ENCODE data around the gene BMERB1.
"Not testable (repeated sequence)": the region's sequence is repeated elsewhere in the genome, so short reads cannot be mapped to it uniquely, and the experiment has no call there.

The BMERB1 gene

GRCh38 chr16:15464401-15465186 is 30.2 kb downstream of the BMERB1 start:
- DNase-seq: no peak

- DNase-seq: no peak
Observed at GRCh38 chr16:15466131-15466530, 31.7 kb downstream of the BMERB1 start.

- DNase-seq: no peak
Observed at GRCh38 chr16:15466886-15467781, 32.7 kb downstream of the BMERB1 start.

- DNase-seq: not testable (repeated sequence)
Observed at GRCh38 chr16:15476971-15477370, 42.6 kb downstream of the BMERB1 start.

- DNase-seq: no peak
Observed at GRCh38 chr16:15477802-15478201, 43.4 kb downstream of the BMERB1 start.

GRCh38 chr16:15482068-15482747 is 47.8 kb downstream of the BMERB1 start:
- DNase-seq: no peak

- DNase-seq: no peak
Observed at GRCh38 chr16:15482748-15483298, 48.4 kb downstream of the BMERB1 start.

GRCh38 chr16:15483857-15484256 is 49.5 kb downstream of the BMERB1 start:
- no peak for DNase-seq

GRCh38 chr16:15484662-15485061 is 50.3 kb downstream of the BMERB1 start:
- DNase-seq: no peak

- DNase-seq: no peak
Observed at GRCh38 chr16:15485175-15485574, 50.8 kb downstream of the BMERB1 start.

- no peak for DNase-seq
Observed at GRCh38 chr16:15486661-15487060, 52.3 kb downstream of the BMERB1 start.

GRCh38 chr16:15487336-15488284 is 53.2 kb downstream of the BMERB1 start:
- DNase-seq: no peak

- no peak for DNase-seq
Observed at GRCh38 chr16:15489016-15489415, 54.6 kb downstream of the BMERB1 start.

GRCh38 chr16:15490123-15490711 is 55.8 kb downstream of the BMERB1 start:
- no peak for DNase-seq

GRCh38 chr16:15491411-15491810 is 57.0 kb downstream of the BMERB1 start:
- no peak for DNase-seq

GRCh38 chr16:15492091-15492740 is 57.8 kb downstream of the BMERB1 start:
- DNase-seq: no peak

- DNase-seq: no peak
Observed at GRCh38 chr16:15493466-15494180, 59.2 kb downstream of the BMERB1 start.

- no peak for DNase-seq
Observed at GRCh38 chr16:15494236-15494635, 59.8 kb downstream of the BMERB1 start.

- no peak for DNase-seq
Observed at GRCh38 chr16:15495898-15496297, 61.5 kb downstream of the BMERB1 start.
